ENCODE results near the gene HDHD5.

DNA sequence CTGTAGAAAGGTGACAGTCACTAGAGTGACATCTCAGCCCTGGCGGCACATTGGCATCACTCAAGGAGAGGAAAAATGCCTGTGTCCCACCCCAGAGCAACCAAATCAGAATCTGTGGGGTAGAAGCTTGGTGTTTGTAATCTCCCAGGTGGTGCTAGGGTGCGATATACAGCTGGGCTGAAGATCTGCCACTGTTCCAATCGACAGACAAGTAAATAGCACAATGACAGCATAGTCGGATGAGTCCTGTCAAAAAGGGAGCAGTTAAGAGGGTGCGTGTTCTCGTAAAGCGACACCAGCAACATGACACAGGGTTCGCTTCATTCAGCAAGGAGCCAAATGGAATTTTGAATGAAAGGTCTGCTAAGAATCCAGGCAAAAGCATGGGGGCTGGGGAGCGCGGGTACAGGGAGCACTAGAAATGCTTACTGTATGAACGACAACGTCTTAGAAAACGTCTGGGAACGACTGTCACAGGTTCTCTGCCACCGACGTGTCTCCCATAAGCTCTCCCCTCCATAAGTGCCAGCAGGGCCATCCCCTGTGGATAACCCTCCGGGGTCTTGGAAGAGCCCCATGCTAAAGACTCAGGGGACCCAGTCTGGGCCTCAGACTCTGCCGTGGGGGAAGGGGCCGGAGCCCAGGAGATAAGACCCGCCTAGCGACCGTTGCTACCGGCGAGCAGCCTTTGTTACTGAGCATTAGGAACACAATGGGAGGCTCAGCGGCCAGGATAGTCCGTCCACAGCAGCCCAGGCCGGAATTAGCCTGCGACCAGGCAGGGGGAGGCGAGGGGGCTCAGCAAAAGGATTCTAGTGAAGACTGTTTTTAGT is 39.3 kb upstream of the HDHD5 start:
- TF ChIP-seq YY1 (IDR thresholded peaks at IDR 0.05; ENCODE audit: low read depth) (no peak), EGR1 (IDR thresholded peaks at IDR 0.05) (no peak), TCF12 (IDR thresholded peaks at IDR 0.05; ENCODE audit: low read depth) (no peak), EP300 (IDR thresholded peaks at IDR 0.05; ENCODE audit: borderline replicate concordance) (no peak), FOXM1 (IDR thresholded peaks at IDR 0.05; ENCODE audit: borderline replicate concordance, low read depth) (no peak), CEBPB (IDR thresholded peaks at IDR 0.05) (no peak), RAD21 (IDR thresholded peaks at IDR 0.05; ENCODE audit: low read depth) (no peak), TEAD4 (IDR thresholded peaks at IDR 0.05) (no peak), TAF1 (IDR thresholded peaks at IDR 0.05; ENCODE audit: low read depth) (no peak), CREB1 (IDR thresholded peaks at IDR 0.05; ENCODE audit: low read depth) (no peak), NFIC (IDR thresholded peaks at IDR 0.05) (no peak)
- TF ChIP-seq, protein P1, sequence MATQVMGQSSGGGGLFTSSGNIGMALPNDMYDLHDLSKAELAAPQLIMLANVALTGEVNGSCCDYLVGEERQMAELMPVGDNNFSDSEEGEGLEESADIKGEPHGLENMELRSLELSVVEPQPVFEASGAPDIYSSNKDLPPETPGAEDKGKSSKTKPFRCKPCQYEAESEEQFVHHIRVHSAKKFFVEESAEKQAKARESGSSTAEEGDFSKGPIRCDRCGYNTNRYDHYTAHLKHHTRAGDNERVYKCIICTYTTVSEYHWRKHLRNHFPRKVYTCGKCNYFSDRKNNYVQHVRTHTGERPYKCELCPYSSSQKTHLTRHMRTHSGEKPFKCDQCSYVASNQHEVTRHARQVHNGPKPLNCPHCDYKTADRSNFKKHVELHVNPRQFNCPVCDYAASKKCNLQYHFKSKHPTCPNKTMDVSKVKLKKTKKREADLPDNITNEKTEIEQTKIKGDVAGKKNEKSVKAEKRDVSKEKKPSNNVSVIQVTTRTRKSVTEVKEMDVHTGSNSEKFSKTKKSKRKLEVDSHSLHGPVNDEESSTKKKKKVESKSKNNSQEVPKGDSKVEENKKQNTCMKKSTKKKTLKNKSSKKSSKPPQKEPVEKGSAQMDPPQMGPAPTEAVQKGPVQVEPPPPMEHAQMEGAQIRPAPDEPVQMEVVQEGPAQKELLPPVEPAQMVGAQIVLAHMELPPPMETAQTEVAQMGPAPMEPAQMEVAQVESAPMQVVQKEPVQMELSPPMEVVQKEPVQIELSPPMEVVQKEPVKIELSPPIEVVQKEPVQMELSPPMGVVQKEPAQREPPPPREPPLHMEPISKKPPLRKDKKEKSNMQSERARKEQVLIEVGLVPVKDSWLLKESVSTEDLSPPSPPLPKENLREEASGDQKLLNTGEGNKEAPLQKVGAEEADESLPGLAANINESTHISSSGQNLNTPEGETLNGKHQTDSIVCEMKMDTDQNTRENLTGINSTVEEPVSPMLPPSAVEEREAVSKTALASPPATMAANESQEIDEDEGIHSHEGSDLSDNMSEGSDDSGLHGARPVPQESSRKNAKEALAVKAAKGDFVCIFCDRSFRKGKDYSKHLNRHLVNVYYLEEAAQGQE (IDR thresholded peaks at IDR 0.05; ENCODE audit: low read depth) = no peak
- TF ChIP-seq, protein P2, sequence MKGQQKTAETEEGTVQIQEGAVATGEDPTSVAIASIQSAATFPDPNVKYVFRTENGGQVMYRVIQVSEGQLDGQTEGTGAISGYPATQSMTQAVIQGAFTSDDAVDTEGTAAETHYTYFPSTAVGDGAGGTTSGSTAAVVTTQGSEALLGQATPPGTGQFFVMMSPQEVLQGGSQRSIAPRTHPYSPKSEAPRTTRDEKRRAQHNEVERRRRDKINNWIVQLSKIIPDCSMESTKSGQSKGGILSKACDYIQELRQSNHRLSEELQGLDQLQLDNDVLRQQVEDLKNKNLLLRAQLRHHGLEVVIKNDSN (IDR thresholded peaks at IDR 0.05) = no peak
- TF ChIP-seq, protein P3, sequence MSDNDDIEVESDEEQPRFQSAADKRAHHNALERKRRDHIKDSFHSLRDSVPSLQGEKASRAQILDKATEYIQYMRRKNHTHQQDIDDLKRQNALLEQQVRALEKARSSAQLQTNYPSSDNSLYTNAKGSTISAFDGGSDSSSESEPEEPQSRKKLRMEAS (IDR thresholded peaks at IDR 0.05) = no peak

Data from Ishikawa (cell line).